Amniotic stem cell (primary cell): ENCODE data around the gene MS4A8.
"Not testable (repeated sequence)": the region's sequence is repeated elsewhere in the genome, so short reads cannot be mapped to it uniquely, and the experiment has no call there.

ENCODE experiments used
- DNase-seq: peaks from one replicate; lab custom pipeline; 2025; lab: John Stamatoyannopoulos, UW

The MS4A8 gene

GRCh38 chr11:60699284-60699691 lies at the start of gene MS4A8:
TSS of gene MS4A8 (plus strand) at chr11:60699612. CDS start at chr11:60700861, 1,249 bp downstream.
- no peak for DNase-seq

GRCh38 chr11:60657888-60658287 lies 41.5 kb upstream of the MS4A8 start:
- DNase-seq = no peak

- no peak for DNase-seq
Observed at GRCh38 chr11:60658409-60658808, 41.0 kb upstream of the MS4A8 start.

- no peak for DNase-seq
Observed at GRCh38 chr11:60672255-60672654, 27.2 kb upstream of the MS4A8 start.

GRCh38 chr11:60678231-60678630 lies 21.2 kb upstream of the MS4A8 start:
- not testable (repeated sequence) for DNase-seq

GRCh38 chr11:60679879-60680278 lies 19.5 kb upstream of the MS4A8 start:
- no peak for DNase-seq

GRCh38 chr11:60680455-60681119 lies 18.8 kb upstream of the MS4A8 start:
- no peak for DNase-seq

- DNase-seq = not testable (repeated sequence)
Observed at GRCh38 chr11:60684541-60684848, 14.9 kb upstream of the MS4A8 start.

GRCh38 chr11:60691661-60692060 lies 7.8 kb upstream of the MS4A8 start:
- DNase-seq = no peak

GRCh38 chr11:60699936-60700335 lies 524 bp downstream of the MS4A8 start:
- DNase-seq = no peak

GRCh38 chr11:60700689-60701468 lies 1.5 kb downstream of the MS4A8 start:
- no peak for DNase-seq

GRCh38 chr11:60701469-60701818 lies 2.0 kb downstream of the MS4A8 start:
- DNase-seq = no peak

GRCh38 chr11:60703374-60703773 lies 4.0 kb downstream of the MS4A8 start:
- no peak for DNase-seq

- no peak for DNase-seq
Observed at GRCh38 chr11:60705895-60706294, 6.5 kb downstream of the MS4A8 start.

GRCh38 chr11:60706931-60707330 lies 7.5 kb downstream of the MS4A8 start:
- no peak for DNase-seq

GRCh38 chr11:60710482-60710881 lies 11.1 kb downstream of the MS4A8 start:
- DNase-seq = no peak

GRCh38 chr11:60711276-60711675 lies 11.9 kb downstream of the MS4A8 start:
- DNase-seq = no peak

- not testable (repeated sequence) for DNase-seq
Observed at GRCh38 chr11:60713423-60713822, 14.0 kb downstream of the MS4A8 start.

GRCh38 chr11:60717956-60718355 lies 18.5 kb downstream of the MS4A8 start:
- no peak for DNase-seq

- no peak for DNase-seq
Observed at GRCh38 chr11:60718524-60719316, 19.3 kb downstream of the MS4A8 start.

- no peak for DNase-seq
Observed at GRCh38 chr11:60719391-60719790, 20.0 kb downstream of the MS4A8 start.

- DNase-seq = no peak
Observed at GRCh38 chr11:60720460-60720859, 21.0 kb downstream of the MS4A8 start.

GRCh38 chr11:60724420-60724819 lies 25.0 kb downstream of the MS4A8 start, which contains the start of gene MS4A18:
TSS of gene MS4A18 (plus strand) at chr11:60724720.
- no peak for DNase-seq
